DOHH2 (cell line): ENCODE results near the gene SOX5.

Source experiments
- H3F3A ChIP-seq: fragments of 200-600 bp; sonication (generic), shearing (Covaris generic); 2 replicates; pipeline ENCODE4 v1.6.0; 2016; ENCODE audit warnings: antibody characterized with exemption, mild to moderate bottlenecking; ENCODE audit not compliant: control insufficient read depth, insufficient read depth
- H3K27ac ChIP-seq: fragments of 200-600 bp; sonication (generic); 2 replicates; pipeline ENCODE4 v1.5.1; 2014; ENCODE audit warnings: low read depth, mild to moderate bottlenecking, low read length, moderate library complexity
- H3K27me3 ChIP-seq: fragments of 200-600 bp; sonication (generic); 2 replicates; pipeline ENCODE4 v1.6.1; 2014; ENCODE audit warnings: mild to moderate bottlenecking, low read length, mixed read lengths; ENCODE audit not compliant: control insufficient read depth
- H3K36me3 ChIP-seq: fragments of 200-600 bp; sonication (generic); 2 replicates; pipeline ENCODE4 v1.6.1; 2014; ENCODE audit warnings: mild to moderate bottlenecking, low read length, moderate library complexity, mixed read lengths; ENCODE audit not compliant: control insufficient read depth
- H3K4me1 ChIP-seq: fragments of 200-600 bp; sonication (generic); 2 replicates; pipeline ENCODE4 v1.6.1; 2014; ENCODE audit warnings: mild to moderate bottlenecking, low read length, mixed read lengths; ENCODE audit not compliant: control insufficient read depth
- H3K4me2 ChIP-seq: fragments of 200-600 bp; sonication (generic); 2 replicates; pipeline ENCODE4 v1.6.0; 2014; ENCODE audit warnings: mild to moderate bottlenecking, low read length, moderate library complexity
- H3K4me3 ChIP-seq: fragments of 200-600 bp; sonication (generic); 2 replicates; pipeline ENCODE4 v1.5.1; 2014; ENCODE audit warnings: mild to moderate bottlenecking, low read length, mixed read lengths
- H3K79me2 ChIP-seq: fragments of 200-600 bp; sonication (generic); 2 replicates; pipeline ENCODE4 v1.6.1; 2014; ENCODE audit warnings: mild to moderate bottlenecking, low read length, mixed read lengths; ENCODE audit not compliant: control insufficient read depth
- H3K9me2 ChIP-seq: fragments of 200-600 bp; sonication (generic); replicated peaks from 2 replicates; pipeline ENCODE4 v1.6.1; 2014; ENCODE audit warnings: mild to moderate bottlenecking, low read length, mixed read lengths; ENCODE audit not compliant: control insufficient read depth
- H3K9me3 ChIP-seq: fragments of 200-600 bp; sonication (generic); 2 replicates; pipeline ENCODE4 v1.6.1; 2014; ENCODE audit warnings: antibody characterized with exemption, low read length, mixed read lengths; ENCODE audit not compliant: control insufficient read depth, insufficient read depth
- H4K20me1 ChIP-seq: fragments of 200-600 bp; sonication (generic); 2 replicates; pipeline ENCODE4 v1.6.0; 2014; ENCODE audit warnings: low read depth, mild to moderate bottlenecking, antibody characterized with exemption, low read length, moderate library complexity; ENCODE audit not compliant: control insufficient read depth, insufficient read depth
- CTCF ChIP-seq: fragments of 200-600 bp; sonication (generic); IDR thresholded peaks from one replicate; pipeline ENCODE4 v1.5.1; 2014; ENCODE audit warnings: antibody characterized with exemption, mild to moderate bottlenecking, low read depth, low read length; ENCODE audit not compliant: poor library complexity, severe bottlenecking
- EZH2phosphoT487 ChIP-seq: fragments of 200-600 bp; sonication (generic); IDR thresholded peaks from 2 replicates; pipeline ENCODE4 v1.6.1; 2017; ENCODE audit warnings: borderline replicate concordance, mild to moderate bottlenecking, antibody characterized with exemption, low read length, moderate library complexity, mixed read lengths

Gene SOX5

GRCh38 chr12:23535441-23535840, 414.0 kb downstream of the SOX5 start:
- TF ChIP-seq EZH2phosphoT487 (no peak), CTCF (no peak)
- Histone ChIP-seq H3K79me2 (no peaks in the 10 kb centered on the region), H3K4me2 (no peak overlapping the region), H3K27me3 (no peaks in the 10 kb centered on the region), H3K4me1 (no peaks in the 10 kb centered on the region), H3K9me3 (no peaks in the 10 kb centered on the region), H4K20me1 (no peaks in the 10 kb centered on the region), H3F3A (no peaks in the 10 kb centered on the region), H3K36me3 (no peaks in the 10 kb centered on the region), H3K9me2 (no peaks in the 10 kb centered on the region), H3K4me3 (no peak overlapping the region), H3K27ac (no peak overlapping the region)

- no peak overlapping the region for H3K27ac ChIP-seq
- no peaks in the 10 kb centered on the region for H3K9me3 ChIP-seq
- no peaks in the 10 kb centered on the region for H3K36me3 ChIP-seq
- no peaks in the 10 kb centered on the region for H4K20me1 ChIP-seq
- H3K27me3 ChIP-seq, result no peaks in the 10 kb centered on the region
- TF ChIP-seq EZH2phosphoT487 (no peak), CTCF (no peak)
- H3F3A ChIP-seq, result no peaks in the 10 kb centered on the region
- H3K4me1 ChIP-seq, result no peaks in the 10 kb centered on the region
- no peaks in the 10 kb centered on the region for H3K79me2 ChIP-seq
- no peak overlapping the region for H3K4me2 ChIP-seq
- no peak overlapping the region for H3K4me3 ChIP-seq
- H3K9me2 ChIP-seq, result no peaks in the 10 kb centered on the region
Observed at GRCh38 chr12:23534196-23534595, 415.3 kb downstream of the SOX5 start.

- Histone ChIP-seq H4K20me1 (no peaks in the 10 kb centered on the region), H3K4me3 (no peak overlapping the region), H3K4me2 (no peak overlapping the region), H3K79me2 (no peaks in the 10 kb centered on the region), H3K36me3 (no peaks in the 10 kb centered on the region), H3K9me3 (no peaks in the 10 kb centered on the region), H3F3A (no peaks in the 10 kb centered on the region), H3K27me3 (no peaks in the 10 kb centered on the region), H3K4me1 (no peaks in the 10 kb centered on the region), H3K27ac (no peak overlapping the region), H3K9me2 (no peaks in the 10 kb centered on the region)
- TF ChIP-seq EZH2phosphoT487, result no peak
- TF ChIP-seq CTCF, result no peak
Observed at GRCh38 chr12:23533699-23534098, 415.8 kb downstream of the SOX5 start.

- H4K20me1 ChIP-seq, result no peaks in the 10 kb centered on the region
- no peaks in the 10 kb centered on the region for H3K4me1 ChIP-seq
- no peak overlapping the region for H3K4me3 ChIP-seq
- no peaks in the 10 kb centered on the region for H3F3A ChIP-seq
- no peaks in the 10 kb centered on the region for H3K79me2 ChIP-seq
- H3K27ac ChIP-seq, result no peak overlapping the region
- no peaks in the 10 kb centered on the region for H3K9me3 ChIP-seq
- no peaks in the 10 kb centered on the region for H3K27me3 ChIP-seq
- no peaks in the 10 kb centered on the region for H3K36me3 ChIP-seq
- TF ChIP-seq EZH2phosphoT487 (no peak), CTCF (no peak)
- no peaks in the 10 kb centered on the region for H3K9me2 ChIP-seq
- no peak overlapping the region for H3K4me2 ChIP-seq
Observed at GRCh38 chr12:23533265-23533664, 416.2 kb downstream of the SOX5 start.
